GM19463 (cell line): ENCODE results near the gene NET1.
A peak's percentile ranks its signal among the peaks of the same experiment; 100 is the strongest.
"Not testable (repeated sequence)": the region's sequence is repeated elsewhere in the genome, so short reads cannot be mapped to it uniquely, and the experiment has no call there.

ENCODE experiments used
- ATAC-seq: cut with Tn5 transposase; IDR thresholded peaks from one replicate; pipeline ENCODE4 v1.9.1; 2021; ENCODE audit warnings: mild to moderate bottlenecking, moderate library complexity; ENCODE audit not compliant: unreplicated experiment

The NET1 gene

GRCh38 chr10:5396556-5397300 is 15.6 kb upstream of the NET1 start:
- ATAC-seq = no peak

GRCh38 chr10:5399332-5399731 is 13.0 kb upstream of the NET1 start:
- no peak for ATAC-seq

- ATAC-seq = no peak
These were observed 11.7 kb upstream of the NET1 start for GRCh38 chr10:5400468-5401240.

- ATAC-seq = no peak
These were observed 9.6 kb upstream of the NET1 start for GRCh38 chr10:5402798-5403197.

GRCh38 chr10:5404208-5405041 is 7.9 kb upstream of the NET1 start, which contains the start of gene TUBAL3:
Gene TUBAL3, minus strand, starts transcription at chr10:5404828. Its CDS starts 36 bp downstream, at chr10:5404792.
- ATAC-seq = no peak

- ATAC-seq = no peak
These were observed 5.4 kb upstream of the NET1 start for GRCh38 chr10:5406918-5407317.

- not testable (repeated sequence) for ATAC-seq
These were observed 1.6 kb upstream of the NET1 start for GRCh38 chr10:5410787-5411186.

- no peak for ATAC-seq
These were observed 448 bp upstream of the NET1 start for GRCh38 chr10:5411941-5412276.

- no peak for ATAC-seq
These were observed 918 bp downstream of the NET1 start for GRCh38 chr10:5413012-5413938.

GRCh38 chr10:5416981-5417380 is 4.6 kb downstream of the NET1 start:
- no peak for ATAC-seq

- no peak for ATAC-seq
These were observed 6.2 kb downstream of the NET1 start for GRCh38 chr10:5418584-5418983.

GRCh38 chr10:5419466-5420094 is 7.2 kb downstream of the NET1 start:
- ATAC-seq = no peak

GRCh38 chr10:5423771-5424170 is 11.4 kb downstream of the NET1 start:
- no peak for ATAC-seq

- no peak for ATAC-seq
These were observed 12.4 kb downstream of the NET1 start for GRCh38 chr10:5424751-5425150.

- no peak for ATAC-seq
These were observed 15.8 kb downstream of the NET1 start for GRCh38 chr10:5428133-5428532.

- ATAC-seq = no peak
These were observed 20.8 kb downstream of the NET1 start for GRCh38 chr10:5433182-5433581.

GRCh38 chr10:5434017-5434753 is 21.8 kb downstream of the NET1 start:
- peak; percentile 56 for ATAC-seq

GRCh38 chr10:5435328-5435727 is 23.0 kb downstream of the NET1 start:
- ATAC-seq = no peak

GRCh38 chr10:5440206-5440605 is 27.8 kb downstream of the NET1 start:
- ATAC-seq = no peak
